ENCODE measurements around the gene LILRA1. TPM values are rescaled to one million over a fixed set of nuclear protein-coding genes. Genes with fewer than 3 reads are reported as not detected.
"Not testable (repeated sequence)": the region's sequence is repeated elsewhere in the genome, so short reads cannot be mapped to it uniquely, and the experiment has no call there.

Gene LILRA1
- total RNA-seq, 6 donors from 2014 or later, result 0.69 to 14.5 (median 4.0) TPM

DNA sequence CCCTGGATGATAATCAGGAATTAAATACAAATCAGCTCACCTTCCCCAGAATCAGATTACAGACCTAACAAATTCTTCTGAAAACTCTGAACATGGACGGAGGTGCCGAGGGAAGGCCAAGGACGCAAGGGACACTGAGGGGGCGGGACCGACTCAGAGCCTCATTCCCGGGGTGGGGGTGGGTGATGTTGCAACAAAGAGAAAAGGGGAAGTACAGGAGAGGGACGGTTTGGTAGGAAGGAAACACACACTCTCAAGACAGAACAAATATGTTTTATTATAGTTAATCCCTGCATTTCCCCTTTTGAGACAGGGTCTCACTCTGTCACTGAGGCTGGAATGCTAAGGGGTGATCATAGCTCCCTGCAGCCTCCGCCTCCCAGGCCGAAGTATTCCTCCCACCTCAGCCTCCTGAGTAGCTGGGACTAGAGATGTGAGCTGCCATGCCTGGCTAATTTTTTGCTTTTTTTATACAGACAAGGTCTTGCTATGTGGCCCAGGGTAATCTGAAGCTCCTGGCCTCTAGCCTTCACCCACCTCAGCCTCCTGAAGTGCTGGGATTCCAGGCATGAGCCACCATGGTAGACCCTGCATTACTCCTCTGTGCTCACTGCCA lies 20.6 kb upstream of the LILRA1 start:
- Histone ChIP-seq H3K27ac (peak overlapping the region; percentile 24 to 79 (median 58)), H3K36me3 (no peaks in the 10 kb centered on the region), H3K9me3 (no peaks in the 10 kb centered on the region), H3K4me3 (peak overlapping the region in 3 of 4 donors; percentile 4 to 35 (median 17)), H3K27me3 (peaks cover 0 to 5% (median 0%) of the 10 kb centered on the region in 4 donors), H3K4me1 (no peaks in the 10 kb centered on the region)
- DNase-seq, result peak in 1 of 2 donors; percentile 61
- TF ChIP-seq EP300 (IDR thresholded peaks at IDR 0.05) (no peak), POLR2AphosphoS5 (IDR thresholded peaks at IDR 0.05) (no peak)
- TF ChIP-seq, protein P1, sequence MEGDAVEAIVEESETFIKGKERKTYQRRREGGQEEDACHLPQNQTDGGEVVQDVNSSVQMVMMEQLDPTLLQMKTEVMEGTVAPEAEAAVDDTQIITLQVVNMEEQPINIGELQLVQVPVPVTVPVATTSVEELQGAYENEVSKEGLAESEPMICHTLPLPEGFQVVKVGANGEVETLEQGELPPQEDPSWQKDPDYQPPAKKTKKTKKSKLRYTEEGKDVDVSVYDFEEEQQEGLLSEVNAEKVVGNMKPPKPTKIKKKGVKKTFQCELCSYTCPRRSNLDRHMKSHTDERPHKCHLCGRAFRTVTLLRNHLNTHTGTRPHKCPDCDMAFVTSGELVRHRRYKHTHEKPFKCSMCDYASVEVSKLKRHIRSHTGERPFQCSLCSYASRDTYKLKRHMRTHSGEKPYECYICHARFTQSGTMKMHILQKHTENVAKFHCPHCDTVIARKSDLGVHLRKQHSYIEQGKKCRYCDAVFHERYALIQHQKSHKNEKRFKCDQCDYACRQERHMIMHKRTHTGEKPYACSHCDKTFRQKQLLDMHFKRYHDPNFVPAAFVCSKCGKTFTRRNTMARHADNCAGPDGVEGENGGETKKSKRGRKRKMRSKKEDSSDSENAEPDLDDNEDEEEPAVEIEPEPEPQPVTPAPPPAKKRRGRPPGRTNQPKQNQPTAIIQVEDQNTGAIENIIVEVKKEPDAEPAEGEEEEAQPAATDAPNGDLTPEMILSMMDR (IDR thresholded peaks at IDR 0.05), result no peak
- WGBS, 2 donors, result 22 to 35% methylated on average over 8 to 9 of the region's 9 CpGs
- peak; percentile 44 to 82 for ATAC-seq (ENCODE audit: low FRiP score in 2 of 2)

DNA sequence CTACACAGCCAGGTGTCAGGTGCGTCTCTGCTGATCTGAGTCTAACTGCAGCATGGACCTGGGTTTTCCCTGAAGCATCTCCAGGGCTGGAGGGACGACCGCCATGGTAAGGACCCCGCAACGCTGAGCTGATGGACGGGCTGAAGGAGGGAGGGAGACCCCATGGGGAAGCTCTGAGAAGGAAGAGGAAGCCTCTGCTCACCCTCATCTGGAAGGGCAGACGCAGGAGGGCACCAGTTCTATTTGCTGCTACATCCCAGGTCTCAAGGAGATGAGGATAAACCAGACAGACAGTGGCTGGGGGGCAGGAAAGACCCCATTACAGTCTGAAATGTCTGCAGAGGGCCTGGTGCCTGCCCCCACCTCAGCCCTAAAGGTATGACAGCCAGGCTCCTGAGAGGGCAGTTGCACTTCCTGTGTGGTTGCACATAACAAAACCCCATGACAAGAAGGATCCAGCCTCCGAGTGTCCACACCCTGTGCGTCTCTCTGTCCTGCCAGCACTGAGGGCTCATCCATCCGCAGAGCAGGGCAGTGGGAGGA lies 20.0 kb upstream of the LILRA1 start, which contains the start of gene LILRA2:
Gene LILRA2 (plus strand): TSS at position 461 of the 543 bp plus-strand sequence. CDS start 89 bp downstream, outside the sequence.
- H3K9me3 ChIP-seq, result no peaks in the 10 kb centered on the region
- ATAC-seq (ENCODE audit: low FRiP score in 2 of 2) (peak; percentile 65), DNase-seq (peak in 1 of 2 donors; percentile 65)
- no peak for TF ChIP-seq POLR2A (IDR thresholded peaks at IDR 0.05)
- TF ChIP-seq EP300 (IDR thresholded peaks at IDR 0.05), result no peak
- TF ChIP-seq, protein P1 (IDR thresholded peaks at IDR 0.05), result no peak
- H3K4me1 ChIP-seq, result no peaks in the 10 kb centered on the region
- no peaks in the 10 kb centered on the region for H3K36me3 ChIP-seq
- H3K4me3 ChIP-seq, result peak within 1 kb of the TSS in 3 of 4 donors; percentile 4 to 35 (median 17)
- 44 to 53% methylated on average over 10 of the region's 10 CpGs for WGBS, 2 donors
- H3K27me3 ChIP-seq, result peaks cover 0 to 5% (median 0%) of the 10 kb centered on the region in 4 donors
- H3K27ac ChIP-seq, result peak within 1 kb of the TSS; percentile 24 to 79 (median 58)

- no peak for DNase-seq
- H3K27me3 ChIP-seq, result peaks cover 0 to 5% (median 0%) of the 10 kb centered on the region in 4 donors
- H3K4me3 ChIP-seq, result peak overlapping the region in 2 of 4 donors; percentile 17 to 35
- peak overlapping the region in 2 of 4 donors; percentile 79 for H3K27ac ChIP-seq
- TF ChIP-seq, protein P1 (IDR thresholded peaks at IDR 0.05), result no peak
- TF ChIP-seq POLR2A (IDR thresholded peaks at IDR 0.05), result no peak
- TF ChIP-seq EP300 (IDR thresholded peaks at IDR 0.05), result no peak
- no peak for TF ChIP-seq POLR2AphosphoS5 (IDR thresholded peaks at IDR 0.05)
- peak in 1 of 2 donors; percentile 28 for ATAC-seq (ENCODE audit: low FRiP score in 2 of 2)
- H3K36me3 ChIP-seq, result no peaks in the 10 kb centered on the region
- WGBS, 2 donors, result 31% methylated on average over 4 of the region's 4 CpGs
- H3K9me3 ChIP-seq, result no peaks in the 10 kb centered on the region
- no peaks in the 10 kb centered on the region for H3K4me1 ChIP-seq
Observed at GRCh38 chr19:54574051-54574450, 19.4 kb upstream of the LILRA1 start.

- Histone ChIP-seq H3K4me3 (peak overlapping the region in 1 of 4 donors; percentile 35), H3K4me1 (no peaks in the 10 kb centered on the region), H3K9me3 (no peaks in the 10 kb centered on the region), H3K36me3 (no peaks in the 10 kb centered on the region), H3K27me3 (peaks cover 0 to 5% (median 0%) of the 10 kb centered on the region in 4 donors), H3K27ac (peak overlapping the region in 2 of 4 donors; percentile 79)
- TF ChIP-seq, protein P1 (IDR thresholded peaks at IDR 0.05), result no peak
- TF ChIP-seq POLR2AphosphoS5 (IDR thresholded peaks at IDR 0.05) (no peak), POLR2A (IDR thresholded peaks at IDR 0.05) (no peak), EP300 (IDR thresholded peaks at IDR 0.05) (no peak)
- no peak for DNase-seq
- peak in 1 of 2 donors; percentile 3 for ATAC-seq (ENCODE audit: low FRiP score in 2 of 2)
- 68 to 72% methylated on average over 11 to 12 of the region's 12 CpGs for WGBS, 2 donors
Observed at GRCh38 chr19:54574527-54575056, 18.8 kb upstream of the LILRA1 start.

DNA sequence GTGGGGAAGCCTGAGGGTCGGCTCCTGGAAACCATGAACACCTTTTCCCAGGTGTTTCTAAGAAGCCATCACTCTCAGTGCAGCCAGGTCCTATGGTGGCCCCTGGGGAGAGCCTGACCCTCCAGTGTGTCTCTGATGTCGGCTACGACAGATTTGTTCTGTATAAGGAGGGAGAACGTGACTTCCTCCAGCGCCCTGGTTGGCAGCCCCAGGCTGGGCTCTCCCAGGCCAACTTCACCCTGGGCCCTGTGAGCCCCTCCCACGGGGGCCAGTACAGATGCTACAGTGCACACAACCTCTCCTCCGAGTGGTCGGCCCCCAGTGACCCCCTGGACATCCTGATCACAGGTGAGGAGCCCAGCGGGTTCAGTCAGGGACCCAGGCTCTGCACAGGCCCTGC lies 18.2 kb upstream of the LILRA1 start:
- not testable (repeated sequence) for H3K27me3 ChIP-seq; H3K27ac ChIP-seq; H3K9me3 ChIP-seq; H3K4me3 ChIP-seq; H3K4me1 ChIP-seq; DNase-seq; H3K36me3 ChIP-seq; ATAC-seq (ENCODE audit: low FRiP score in 2 of 2)
- WGBS, 2 donors, result 59 to 78% methylated on average over 2 to 9 of the region's 9 CpGs

All from upper lobe of left lung (tissue), 6 donors.